Measurements from ENCODE around the gene ZSCAN12.

The ZSCAN12 gene

GRCh38 chr6:28395918-28396317 lies 3.6 kb downstream of the ZSCAN12 start:
- TF ChIP-seq CTCF (IDR thresholded peaks at IDR 0.05; ENCODE audit: control insufficient read depth, extremely low read depth, insufficient read depth), result no peak
- DNase-seq (ENCODE audit: low read depth), result no peak
- H3K4me3 ChIP-seq (ENCODE audit: low read depth, low read length), result no peak overlapping the region

GRCh38 chr6:28393912-28394662 lies 5.5 kb downstream of the ZSCAN12 start:
- peak; percentile 47 for TF ChIP-seq CTCF (IDR thresholded peaks at IDR 0.05; ENCODE audit: control insufficient read depth, extremely low read depth, insufficient read depth)
- no peak for DNase-seq (ENCODE audit: low read depth)
- no peak overlapping the region for H3K4me3 ChIP-seq (ENCODE audit: low read depth, low read length)

- no peak for DNase-seq (ENCODE audit: low read depth)
- H3K4me3 ChIP-seq (ENCODE audit: low read depth, low read length), result no peak overlapping the region
- no peak for TF ChIP-seq CTCF (IDR thresholded peaks at IDR 0.05; ENCODE audit: control insufficient read depth, extremely low read depth, insufficient read depth)
These were observed 8.9 kb downstream of the ZSCAN12 start for GRCh38 chr6:28390688-28391087.

GRCh38 chr6:28384143-28384533 lies 15.4 kb downstream of the ZSCAN12 start:
- H3K4me3 ChIP-seq (ENCODE audit: low read depth, low read length), result no peak overlapping the region
- no peak for TF ChIP-seq CTCF (IDR thresholded peaks at IDR 0.05; ENCODE audit: control insufficient read depth, extremely low read depth, insufficient read depth)

GRCh38 chr6:28383235-28384142 lies 16.1 kb downstream of the ZSCAN12 start:
- H3K4me3 ChIP-seq (ENCODE audit: low read depth, low read length), result peak overlapping the region; percentile 58
- peak; percentile 88 for DNase-seq (ENCODE audit: low read depth)
- TF ChIP-seq CTCF (IDR thresholded peaks at IDR 0.05; ENCODE audit: control insufficient read depth, extremely low read depth, insufficient read depth), result peak; percentile 74

More at GRCh38 chr6:28384143-28384533, 15.4 kb downstream of the ZSCAN12 start:
- DNase-seq (ENCODE audit: low read depth), result no peak

- peak overlapping the region; percentile 58 for H3K4me3 ChIP-seq (ENCODE audit: low read depth, low read length)
- no peak for TF ChIP-seq CTCF (IDR thresholded peaks at IDR 0.05; ENCODE audit: control insufficient read depth, extremely low read depth, insufficient read depth)
- no peak for DNase-seq (ENCODE audit: low read depth)
These were observed 19.2 kb downstream of the ZSCAN12 start for GRCh38 chr6:28380381-28380780.
